ENCODE data around the gene PLA2G2C. TPM values are rescaled to one million over a fixed set of nuclear protein-coding genes. Genes with fewer than 3 reads are reported as not detected.

The PLA2G2C gene
- total and polyA plus RNA-seq, 2 of the 8 experiments (the other 6 are each of a cell fraction or from before 2014, with no cell fraction given), result not detected

DNA sequence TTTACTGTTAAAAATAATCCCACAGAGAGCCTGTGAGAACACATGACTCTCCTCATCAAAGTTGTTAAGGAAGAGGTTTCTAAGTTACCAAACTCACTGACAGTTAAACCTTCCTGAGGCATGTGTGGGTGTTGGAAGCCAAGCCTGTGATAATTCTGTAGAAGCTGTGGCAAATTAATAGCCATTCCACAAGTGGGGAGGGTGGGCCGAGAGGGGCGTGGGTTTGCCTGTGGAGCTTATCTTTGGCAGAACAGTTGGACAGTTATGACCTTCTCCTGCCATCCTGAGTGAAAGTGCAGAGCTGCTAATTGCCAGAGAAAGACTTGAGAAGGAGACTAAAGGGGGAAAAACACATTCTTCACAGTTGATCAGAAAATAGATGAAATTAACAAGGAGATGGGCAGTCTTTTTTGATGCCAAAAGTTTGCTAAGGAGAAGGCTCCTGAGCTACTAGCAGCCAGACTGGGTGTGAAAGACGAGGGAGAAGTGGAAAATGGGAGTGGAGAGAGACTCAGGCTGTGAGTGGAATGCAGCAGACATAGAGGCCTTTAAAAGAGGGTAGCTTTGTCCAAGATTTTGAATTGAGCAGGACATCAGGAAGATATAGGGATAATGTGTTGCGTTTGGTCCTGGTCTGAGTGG, 1.6 kb upstream of the PLA2G2C start:
- Histone ChIP-seq H3K4me1 (replicated peaks in 1 of 4; ENCODE audit: control insufficient read depth in 3 of 4, insufficient read depth in 4 of 4, low read length in 3 of 4) (peaks cover 6 to 10% (median 9%) of the 10 kb centered on the region in 4 experiments; a peak in 4 of 7 replicates), H3K4ac (replicated peaks; ENCODE audit: insufficient read length, low read depth, low read length) (no peak overlapping the region), H3K27me3 (replicated peaks in 1 of 4; ENCODE audit: control insufficient read depth in 3 of 4, extremely low read depth in 1 of 4, insufficient read depth in 3 of 4, low read length in 3 of 4) (peaks cover 0 to 13% (median 10%) of the 10 kb centered on the region in 4 experiments; a peak in 5 of 7 replicates), H2BK15ac (ENCODE audit: low read length) (no peak overlapping the region), H3K23ac (ENCODE audit: insufficient read length) (no peak overlapping the region), H3K14ac (ENCODE audit: insufficient read length) (no peak overlapping the region), H3K56ac (replicated peaks; ENCODE audit: insufficient read length, low read depth, low read length) (no peak overlapping the region), H3K36me3 (ENCODE audit: control insufficient read depth in 2 of 4, insufficient read depth in 4 of 4, low read length in 3 of 4) (no peaks in the 10 kb centered on the region), H4K8ac (ENCODE audit: extremely low read depth, insufficient read depth, low read length) (no peak overlapping the region), H3K4me3 (ENCODE audit: extremely low read depth in 1 of 4, insufficient read depth in 2 of 4, low read depth in 3 of 4, low read length in 4 of 4) (no peak overlapping the region), H4K20me1 (replicated peaks in 1 of 2; ENCODE audit: control insufficient read depth in 1 of 2, insufficient read depth in 2 of 2, low read length in 2 of 2) (no peaks in the 10 kb centered on the region), H3K9ac (replicated peaks in 1 of 4; ENCODE audit: extremely low read depth in 1 of 4, low read depth in 3 of 4, low read length in 3 of 4) (no peak overlapping the region), H3K9me3 (ENCODE audit: insufficient read depth in 2 of 2, low read depth in 1 of 2, low read length in 1 of 2) (no peaks in the 10 kb centered on the region), H3K4me2 (ENCODE audit: insufficient read depth in 1 of 2, low read depth in 2 of 2, low read length in 2 of 2) (no peak overlapping the region), H4K91ac (replicated peaks; ENCODE audit: insufficient read length, low read length) (no peak overlapping the region), H2AK5ac (ENCODE audit: low read depth, low read length) (no peak overlapping the region), H2BK20ac (ENCODE audit: low read length) (no peak overlapping the region), H2BK120ac (replicated peaks; ENCODE audit: low read depth, low read length) (no peak overlapping the region), H3K18ac (ENCODE audit: extremely low read depth, low read length) (no peak overlapping the region), H2BK5ac (ENCODE audit: low read depth, low read length) (no peak overlapping the region), H3K27ac (ENCODE audit: low read depth, low read length) (no peak overlapping the region), H2BK12ac (ENCODE audit: low read depth, low read length) (no peak overlapping the region), H3K79me2 (ENCODE audit: control insufficient read depth in 1 of 2, insufficient read depth in 2 of 2, low read length in 2 of 2) (no peaks in the 10 kb centered on the region), H3K79me1 (ENCODE audit: low read depth, low read length) (no peaks in the 10 kb centered on the region), H3K23me2 (ENCODE audit: low read depth, low read length) (peaks cover 4% of the 10 kb centered on the region; the same call in 1 of the 2 replicates), H2AFZ (ENCODE audit: low read length) (no peak overlapping the region), H4K5ac (ENCODE audit: insufficient read length, low read depth, low read length) (no peak overlapping the region)
- no peak for FAIRE-seq
- DNase-seq (ENCODE audit: low read depth in 1 of 2, low spot score in 2 of 2), result no peak
- WGBS, 2 experiments (ENCODE audit: extremely low coverage in 1 of 2, insufficient coverage in 1 of 2, insufficient read length in 1 of 2, insufficient replicate concordance in 2 of 2, low coverage in 1 of 2, low lambda C conversion rate in 2 of 2, missing lambda C conversion rate in 1 of 2), result 82% methylated on average over 4 of the region's 4 CpGs; no CpG with 5 or more reads in 1 of the 2 experiments
- ChIA-PET POLR2A (ENCODE audit: partially characterized antibody) (interaction anchor here (1.1 kb wide), 1 partner anchor 8 kb away, joined by 3 read pairs; no protein-coding TSS in a partner anchor), CTCF (ENCODE audit: partially characterized antibody) (interaction anchor here (1.0 to 4.4 kb wide), 14 partner anchors 10 to 268 kb away, joined by 3 to 31 read pairs (median 3); no protein-coding TSS in a partner anchor)
- TF ChIP-seq HDAC6 (IDR thresholded peaks at IDR 0.05; ENCODE audit: low read depth, low read length), result no peak

Data from H1 (cell line).